ENCODE data around the gene EIF5B.

GRCh38 chr2:99404039-99404796 is 67.0 kb downstream of the EIF5B start:
- TF ChIP-seq CTCF (IDR thresholded peaks at IDR 0.05; ENCODE audit: low read depth, low read length, poor library complexity, severe bottlenecking) = no peak
- TF ChIP-seq EZH2phosphoT487 (IDR thresholded peaks at IDR 0.05; ENCODE audit: borderline replicate concordance, low read length) = no peak
